ENCODE results near the gene QRSL1. TPM values are rescaled to one million over a fixed set of nuclear protein-coding genes. Genes with fewer than 3 reads are reported as not detected.

QRSL1 gene
- total RNA-seq, 4 donors from 2014 or later, result 6.4 to 10.4 (median 7.0) TPM

- TF ChIP-seq EP300 (IDR thresholded peaks at IDR 0.05) (no peak), POLR2AphosphoS5 (IDR thresholded peaks at IDR 0.05) (no peak), POLR2A (IDR thresholded peaks at IDR 0.05) (no peak), CTCF (IDR thresholded peaks at IDR 0.05) (no peak)
- 67% methylated on average over 2 of the region's 2 CpGs for WGBS
- Histone ChIP-seq H3K36me3 (no peaks in the 10 kb centered on the region), H3K27me3 (no peaks in the 10 kb centered on the region), H3K4me3 (no peak overlapping the region), H3K4me1 (peaks cover 5% of the 10 kb centered on the region), H3K27ac (no peak overlapping the region), H3K9me3 (no peaks in the 10 kb centered on the region)
- DNase-seq (ENCODE audit: low spot score in 2 of 2), result no peak
Measured at GRCh38 chr6:106714281-106714680, 84.9 kb downstream of the QRSL1 start.

- H3K9me3 ChIP-seq, result no peaks in the 10 kb centered on the region
- peaks cover 5% of the 10 kb centered on the region for H3K4me1 ChIP-seq
- 35% methylated on average over 5 of the region's 5 CpGs for WGBS
- H3K4me3 ChIP-seq, result no peak overlapping the region
- no peaks in the 10 kb centered on the region for H3K27me3 ChIP-seq
- no peak for DNase-seq (ENCODE audit: low spot score in 2 of 2)
- TF ChIP-seq EP300 (IDR thresholded peaks at IDR 0.05) (no peak), POLR2A (IDR thresholded peaks at IDR 0.05) (no peak), CTCF (IDR thresholded peaks at IDR 0.05) (no peak), POLR2AphosphoS5 (IDR thresholded peaks at IDR 0.05) (no peak)
- no peak overlapping the region for H3K27ac ChIP-seq
- H3K36me3 ChIP-seq, result no peaks in the 10 kb centered on the region
Measured at GRCh38 chr6:106715922-106716321, 86.5 kb downstream of the QRSL1 start.

- 84% methylated on average over 2 of the region's 2 CpGs for WGBS
- no peak overlapping the region for H3K4me3 ChIP-seq
Measured at GRCh38 chr6:106716966-106717365, 87.6 kb downstream of the QRSL1 start.

More at GRCh38 chr6:106716966-106717365, 87.6 kb downstream of the QRSL1 start:
- DNase-seq (ENCODE audit: low spot score in 2 of 2), result no peak
- H3K9me3 ChIP-seq, result no peaks in the 10 kb centered on the region
- no peaks in the 10 kb centered on the region for H3K27me3 ChIP-seq
- H3K27ac ChIP-seq, result no peak overlapping the region
- no peaks in the 10 kb centered on the region for H3K36me3 ChIP-seq
- no peak for TF ChIP-seq CTCF (IDR thresholded peaks at IDR 0.05)
- no peak for TF ChIP-seq EP300 (IDR thresholded peaks at IDR 0.05)
- no peak for TF ChIP-seq POLR2A (IDR thresholded peaks at IDR 0.05)
- TF ChIP-seq POLR2AphosphoS5 (IDR thresholded peaks at IDR 0.05), result no peak
- H3K4me1 ChIP-seq, result peaks cover 5% of the 10 kb centered on the region

Other genes starting within 250 kb of the QRSL1 start
- 1 to 10 TPM; 1.8 to 5.3 (median 3.3) TPM for gene RTN4IP1, start 80 bp upstream of the QRSL1 start, total RNA-seq

All from suprapubic skin (tissue), 4 donors.